ENCODE results near the gene SDCBP2.

SDCBP2 gene

DNA sequence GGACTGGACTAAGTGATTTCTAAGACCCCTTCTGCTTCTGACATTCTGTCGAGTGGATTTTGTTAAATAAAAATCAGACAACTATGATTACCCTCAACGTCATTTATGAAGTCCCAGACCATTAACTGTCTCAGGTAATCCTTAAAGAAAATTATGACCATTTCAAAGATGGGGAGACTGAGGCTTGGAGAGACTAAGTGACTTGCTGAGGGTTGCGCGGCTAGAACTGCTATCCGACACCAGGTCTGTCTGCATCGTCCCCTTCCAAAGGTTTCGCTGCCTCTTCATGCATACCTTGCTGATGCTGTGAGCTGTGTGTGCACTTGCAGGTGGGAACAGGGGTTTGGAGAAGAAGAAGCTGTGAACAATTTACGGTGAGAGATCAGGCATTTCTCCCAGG lies 59.7 kb downstream of the SDCBP2 start:
- no peak for DNase-seq

- no peak for DNase-seq
Observed at GRCh38 chr20:1267809-1268374, 61.0 kb downstream of the SDCBP2 start.

GRCh38 chr20:1267161-1267560 lies 61.8 kb downstream of the SDCBP2 start:
- no peak for DNase-seq

- DNase-seq: peak; percentile 75
Observed at GRCh38 chr20:1266167-1266973, 62.6 kb downstream of the SDCBP2 start, which contains the start of gene SNPH. TSS of gene SNPH (plus strand) at chr20:1266294. CDS start at chr20:1296240, 29,946 bp downstream.

- DNase-seq: no peak
Observed at GRCh38 chr20:1265916-1266166, 63.1 kb downstream of the SDCBP2 start.

DNA sequence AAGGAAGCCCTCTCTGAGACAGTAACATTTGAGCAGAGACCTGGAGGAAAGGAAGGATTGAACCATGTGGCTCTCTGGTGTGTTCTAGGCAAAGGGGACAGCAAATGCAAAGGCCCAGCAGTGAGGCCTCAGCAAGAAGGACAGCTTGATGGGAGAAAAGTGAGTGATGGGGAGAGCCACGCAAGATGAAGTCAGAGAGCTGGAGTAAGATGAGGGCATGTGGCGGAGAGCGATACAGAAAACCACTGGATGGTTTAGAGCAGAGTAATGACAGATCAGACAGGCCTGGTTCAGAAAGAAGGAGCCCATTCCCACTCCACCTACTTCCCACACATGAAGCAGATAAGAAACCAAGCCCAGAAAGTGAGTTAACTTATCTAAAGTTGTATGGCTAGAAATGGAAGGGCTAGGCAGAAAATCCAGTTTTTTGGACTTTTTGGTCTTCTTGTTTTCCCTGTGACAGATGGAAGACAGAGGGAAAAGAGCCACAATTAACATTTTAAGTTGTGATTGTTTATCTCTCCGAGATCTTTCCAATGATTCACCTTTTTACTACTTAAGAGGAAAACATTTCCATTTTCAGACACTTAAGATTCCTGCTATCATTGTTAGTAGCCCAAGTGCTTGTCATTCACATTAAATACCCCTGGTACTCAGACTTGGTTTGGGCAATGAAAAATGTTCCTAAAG lies 63.6 kb downstream of the SDCBP2 start:
- peak; percentile 4 for DNase-seq

DNA sequence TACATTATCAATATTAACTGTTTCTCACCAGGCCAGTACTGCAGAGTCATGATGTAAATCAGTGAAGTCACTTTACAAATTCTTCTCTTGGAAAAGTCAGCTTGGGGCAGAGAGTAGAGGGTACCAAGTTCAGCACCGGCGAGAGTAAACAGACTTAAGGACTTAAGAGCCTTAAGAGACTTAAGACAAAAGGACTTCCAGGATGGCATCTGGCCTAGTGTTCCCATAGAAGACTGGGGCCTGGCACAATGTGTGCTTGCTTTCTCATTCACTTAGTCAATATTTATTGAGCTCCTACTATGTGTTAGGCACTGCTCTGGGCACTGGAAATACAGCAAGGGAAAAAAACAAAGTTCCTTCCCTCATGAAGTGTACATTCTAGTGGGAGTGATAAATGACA lies 64.2 kb downstream of the SDCBP2 start:
- DNase-seq: no peak

DNA sequence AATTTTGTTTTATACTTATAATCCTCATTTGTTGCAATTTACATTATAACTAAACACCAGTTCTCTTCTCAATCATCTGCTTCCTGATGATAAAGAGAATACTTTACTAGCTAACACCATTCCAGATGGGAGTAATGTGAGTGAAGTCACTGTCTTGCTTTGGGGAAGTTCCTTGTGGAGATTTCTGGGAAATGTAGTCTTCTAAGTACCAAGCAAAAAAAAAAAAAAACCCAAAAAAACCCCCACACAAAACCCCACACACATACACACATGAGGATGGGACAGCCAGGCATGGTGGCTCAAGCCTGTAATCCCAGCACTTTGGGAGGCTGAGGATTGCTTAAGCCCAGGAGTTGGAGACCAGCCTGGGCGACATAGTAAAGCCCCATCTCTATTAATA lies 65.1 kb downstream of the SDCBP2 start:
- peak; percentile 30 for DNase-seq

Measured in fibroblast of skin of right biceps (primary cell).